GM21723 (cell line): ENCODE results near the gene VPS13A.
A peak's percentile ranks its signal among the peaks of the same experiment; 100 is the strongest.

Source experiments
- ATAC-seq: cut with Tn5 transposase; IDR thresholded peaks from one replicate; pipeline ENCODE4 v1.9.1; 2021; ENCODE audit warnings: mild to moderate bottlenecking, moderate library complexity; ENCODE audit not compliant: unreplicated experiment

The VPS13A gene

DNA sequence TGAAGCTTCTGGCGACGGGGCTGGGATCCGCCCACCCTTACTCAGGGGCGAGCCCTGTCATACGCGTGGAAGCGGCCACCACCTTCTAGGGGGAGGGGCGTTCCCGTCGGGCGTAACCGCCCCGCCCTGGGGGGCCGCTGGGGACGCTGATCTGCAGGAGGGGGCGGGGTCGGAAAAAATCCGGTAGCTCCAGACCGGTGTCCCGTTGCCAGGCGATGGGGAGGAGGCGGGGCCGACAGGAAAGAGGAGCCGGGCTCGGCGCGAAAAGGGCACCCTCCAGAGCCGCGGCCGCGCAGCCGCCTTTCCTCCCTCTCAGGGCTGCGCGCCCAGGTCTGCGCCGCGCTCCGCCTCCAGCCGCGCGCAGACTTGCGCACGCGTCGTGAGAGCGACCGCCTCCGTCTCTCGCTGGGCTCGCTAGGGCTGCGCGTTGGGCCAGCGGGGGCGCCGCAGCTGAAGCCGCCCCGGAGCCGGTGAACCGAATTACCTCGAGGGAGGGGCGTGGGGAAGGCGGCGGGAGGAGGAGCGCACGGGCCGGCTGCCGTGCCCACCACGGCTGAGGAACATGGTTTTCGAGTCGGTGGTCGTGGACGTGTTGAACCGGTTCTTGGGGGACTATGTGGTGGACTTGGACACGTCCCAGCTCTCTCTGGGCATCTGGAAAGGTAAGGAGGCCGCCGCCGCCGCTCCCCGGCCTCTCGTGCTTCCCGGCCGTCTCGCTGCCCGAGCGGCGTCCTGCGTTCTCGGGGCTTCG is at the start of gene VPS13A:
TSS of gene VPS13A (plus strand) at position 392 of the 751 bp plus-strand sequence. CDS start at position 563, 171 bp downstream.
- peak; percentile 84 for ATAC-seq

DNA sequence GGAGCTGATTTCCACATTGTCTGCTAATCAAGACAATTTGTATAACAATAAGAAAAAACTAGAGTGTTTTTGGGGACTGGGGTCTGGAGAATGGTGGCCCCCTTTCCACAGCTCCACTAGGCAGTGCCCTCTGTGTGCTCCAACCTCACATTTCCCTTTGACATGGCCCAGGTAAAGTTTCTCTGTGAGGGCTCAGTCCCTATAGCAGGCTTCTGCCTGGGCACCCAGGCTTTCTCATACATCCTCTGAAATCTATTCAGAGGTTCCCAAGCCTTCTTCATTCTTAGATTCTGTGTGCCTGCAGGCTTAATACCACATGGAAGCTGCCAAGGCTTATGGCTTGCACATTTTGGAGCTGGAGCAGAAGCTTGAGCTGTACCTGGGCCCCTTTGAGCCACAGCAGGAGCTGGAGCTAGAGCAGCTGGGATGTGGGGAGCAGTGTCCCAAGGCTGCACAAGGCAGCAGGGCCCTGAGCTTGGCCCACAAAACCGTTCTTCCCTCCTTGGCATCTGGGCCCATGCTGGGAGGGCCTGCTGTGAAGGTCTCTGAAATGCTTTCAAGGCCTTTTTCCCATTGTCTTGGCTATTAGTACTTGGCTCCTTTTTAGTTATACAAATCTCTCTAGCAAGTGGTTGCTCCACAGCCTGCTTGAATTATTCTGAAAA is 49.1 kb upstream of the VPS13A start:
- no peak for ATAC-seq

DNA sequence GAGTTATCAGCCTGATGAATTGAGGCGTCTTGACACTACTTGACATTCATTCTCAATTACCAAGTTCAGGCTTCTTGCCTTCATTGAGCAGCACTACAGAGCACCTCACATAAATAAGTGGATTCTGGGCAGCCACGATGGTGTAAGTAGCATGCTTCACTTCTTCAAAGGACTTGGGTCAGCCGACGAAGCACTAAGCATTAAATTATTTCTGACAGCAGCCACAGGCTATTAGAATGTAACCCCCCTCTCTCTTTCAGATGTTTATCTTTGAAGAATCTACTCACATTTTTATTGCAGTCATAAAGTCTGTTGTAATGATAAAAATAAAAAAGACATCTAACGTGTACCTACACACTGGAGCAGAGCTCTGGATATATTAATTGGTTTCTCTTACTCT is 45.9 kb upstream of the VPS13A start:
- no peak for ATAC-seq

DNA sequence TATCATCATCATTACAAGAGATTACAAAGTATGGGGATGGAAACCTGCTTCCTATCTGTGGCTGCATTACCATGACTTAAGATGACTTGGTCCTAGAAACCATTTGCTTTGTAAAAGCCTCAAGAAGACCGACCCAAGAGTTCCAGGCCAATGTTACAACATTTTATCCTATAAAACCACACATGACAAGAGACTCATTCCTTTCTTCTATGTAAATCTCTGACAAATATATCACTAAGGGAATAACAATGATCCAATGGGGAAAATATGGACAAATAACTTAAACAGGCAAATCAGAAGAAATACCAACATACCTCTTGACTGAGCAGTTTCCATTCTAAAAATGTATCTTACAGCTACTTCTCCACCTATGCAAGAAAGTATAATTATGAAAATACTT is 44.3 kb upstream of the VPS13A start:
- ATAC-seq, result no peak

- no peak for ATAC-seq
These were observed 35.0 kb upstream of the VPS13A start for GRCh38 chr9:77142366-77142765.

DNA sequence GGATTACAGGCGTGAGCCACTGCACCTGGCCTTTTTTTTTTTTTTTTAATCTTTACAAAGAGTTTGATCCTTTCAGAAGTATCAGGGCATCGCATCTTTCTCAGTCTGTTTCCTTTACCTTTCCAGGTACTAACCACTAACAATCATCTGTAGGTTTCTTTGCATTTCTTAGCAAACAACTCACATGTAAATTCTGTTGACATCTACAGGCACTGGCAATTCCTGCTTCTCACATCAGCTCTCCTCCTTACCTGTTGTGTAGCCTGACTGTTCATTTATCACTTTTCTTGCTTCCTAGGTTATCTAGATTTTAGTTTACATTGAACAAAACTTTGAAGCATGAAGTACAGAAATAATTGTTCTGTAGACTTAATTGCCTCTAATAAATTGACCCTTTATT is 27.5 kb upstream of the VPS13A start:
- ATAC-seq, result no peak

GRCh38 chr9:77152289-77152688 is 25.0 kb upstream of the VPS13A start:
- no peak for ATAC-seq

DNA sequence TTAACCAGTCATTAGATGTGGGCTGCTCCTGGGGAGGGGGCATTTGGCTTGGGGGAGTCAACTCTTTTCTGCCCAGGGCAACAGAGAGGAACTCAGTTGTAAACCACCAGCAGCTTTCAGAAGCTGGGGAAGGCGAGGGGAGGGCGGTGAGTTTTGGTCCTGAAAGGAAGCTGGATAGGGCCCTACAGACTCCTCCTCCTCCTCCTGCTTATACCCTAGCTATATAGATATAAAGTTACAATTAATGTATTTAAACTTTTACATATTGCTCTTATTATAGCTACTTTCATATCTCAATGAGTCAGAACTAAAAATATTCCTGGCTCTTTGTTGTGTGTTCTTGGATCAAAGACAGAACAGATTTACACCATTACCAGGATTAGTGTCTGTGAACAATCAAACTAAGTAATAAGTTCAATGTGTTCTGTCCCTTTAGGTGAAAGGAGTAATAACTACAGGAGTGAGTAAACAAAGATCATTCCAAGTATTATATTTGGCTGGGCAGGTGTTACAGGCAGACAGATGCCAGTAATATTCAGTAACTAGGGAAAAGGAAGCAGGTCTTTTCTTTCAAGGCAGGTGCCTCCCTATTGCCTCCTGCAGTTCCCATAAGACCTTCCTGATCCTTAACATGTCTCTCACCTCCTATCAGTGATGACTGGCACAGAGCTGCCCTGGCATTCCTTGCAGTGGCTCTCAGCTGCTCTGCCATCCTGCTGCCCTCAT is 20.5 kb upstream of the VPS13A start:
- no peak for ATAC-seq

GRCh38 chr9:77158772-77159513 is 18.4 kb upstream of the VPS13A start:
- ATAC-seq, result no peak

- ATAC-seq, result no peak
These were observed 16.1 kb upstream of the VPS13A start for GRCh38 chr9:77161191-77161590.

- ATAC-seq, result no peak
These were observed 15.4 kb upstream of the VPS13A start for GRCh38 chr9:77161966-77162365.

DNA sequence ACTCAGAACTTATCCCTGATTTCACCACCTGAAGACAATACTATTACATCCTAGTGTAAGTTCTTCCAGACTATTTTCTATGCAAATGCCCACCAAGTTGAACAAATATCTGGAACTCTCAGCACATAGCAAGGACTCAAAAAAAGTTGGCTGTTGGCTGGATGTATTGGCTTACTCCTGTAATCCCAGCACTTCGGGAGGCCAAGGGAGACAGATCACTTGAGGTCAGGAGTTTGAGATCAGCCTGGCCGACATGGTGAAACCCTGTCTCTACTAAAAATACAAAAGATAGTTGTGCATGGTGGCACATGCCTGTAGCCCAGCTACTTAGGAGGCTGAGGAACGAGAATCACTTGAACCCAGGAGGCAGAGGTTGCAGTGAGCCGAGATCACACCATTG is 15.0 kb upstream of the VPS13A start:
- ATAC-seq, result no peak

- no peak for ATAC-seq
These were observed 13.4 kb upstream of the VPS13A start for GRCh38 chr9:77163884-77164283.

DNA sequence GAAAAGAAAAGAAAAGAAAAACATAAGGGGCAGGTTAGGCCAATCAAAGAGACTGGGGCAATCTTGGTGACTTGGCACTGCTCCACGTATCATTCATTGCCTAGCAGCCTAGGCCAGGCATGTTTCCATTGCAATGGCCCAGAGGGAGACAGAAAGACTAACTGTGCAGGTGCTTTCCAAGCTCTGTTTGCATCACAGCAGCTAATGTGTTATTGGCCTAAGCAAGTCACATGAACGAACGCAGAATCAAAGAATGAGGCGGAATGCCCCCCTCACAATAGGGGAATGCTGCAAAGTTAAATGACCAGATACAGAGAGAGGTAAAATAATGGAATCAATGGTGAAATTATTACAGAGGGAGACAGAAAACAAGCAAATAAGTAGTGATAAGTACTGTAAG is 11.1 kb upstream of the VPS13A start:
- ATAC-seq, result no peak

DNA sequence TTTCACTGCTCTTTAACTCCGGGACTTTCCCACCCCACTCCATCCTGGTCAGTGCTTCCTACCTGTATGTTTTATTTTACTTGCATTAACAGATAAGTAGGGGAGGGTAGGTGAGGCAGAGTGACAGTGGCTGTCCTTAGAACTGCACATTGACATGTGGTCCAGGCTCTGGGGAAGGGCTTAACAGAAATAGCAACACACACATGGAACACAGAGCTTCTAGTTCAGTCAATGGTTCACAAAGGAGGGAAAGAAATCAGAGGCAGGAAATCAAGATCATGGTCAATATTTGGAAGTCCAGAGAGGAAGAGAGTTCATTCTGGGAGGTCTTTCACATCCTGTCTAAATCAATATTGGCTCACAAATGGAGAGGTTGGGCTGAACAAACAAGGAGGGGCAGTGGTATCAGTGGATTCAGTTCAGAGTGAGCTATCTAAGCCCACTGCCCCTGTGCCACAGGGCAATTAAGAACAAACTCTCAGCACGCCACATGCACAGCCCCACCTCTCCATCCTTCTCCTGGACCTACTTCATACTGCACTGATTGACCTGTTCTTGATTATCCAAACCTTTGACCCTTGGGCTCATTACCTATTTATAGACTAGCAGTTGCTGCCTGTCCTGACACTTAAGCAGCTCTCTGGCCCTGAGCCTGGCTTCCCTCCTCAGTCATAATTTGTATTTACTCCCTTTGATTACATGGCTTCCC is 6.2 kb upstream of the VPS13A start:
- no peak for ATAC-seq

DNA sequence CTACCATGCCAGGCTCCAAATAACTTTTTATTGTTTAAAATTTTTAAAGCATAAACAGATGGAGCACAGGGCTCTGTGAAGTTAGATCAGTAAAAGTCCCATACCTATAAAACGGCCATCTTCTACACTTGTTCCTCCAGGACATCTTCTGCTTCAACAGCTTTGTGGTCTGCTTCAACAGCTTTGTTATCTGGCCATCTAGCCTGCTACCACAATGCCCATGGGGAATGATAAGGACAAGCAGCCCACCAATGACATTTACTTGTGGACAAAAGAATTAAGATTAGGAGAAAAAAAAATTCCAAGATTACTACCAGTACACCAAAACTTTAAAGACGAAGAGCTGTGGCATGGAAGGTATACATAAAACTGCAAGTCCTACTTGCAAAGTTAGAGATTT is 2.2 kb upstream of the VPS13A start:
- no peak for ATAC-seq

DNA sequence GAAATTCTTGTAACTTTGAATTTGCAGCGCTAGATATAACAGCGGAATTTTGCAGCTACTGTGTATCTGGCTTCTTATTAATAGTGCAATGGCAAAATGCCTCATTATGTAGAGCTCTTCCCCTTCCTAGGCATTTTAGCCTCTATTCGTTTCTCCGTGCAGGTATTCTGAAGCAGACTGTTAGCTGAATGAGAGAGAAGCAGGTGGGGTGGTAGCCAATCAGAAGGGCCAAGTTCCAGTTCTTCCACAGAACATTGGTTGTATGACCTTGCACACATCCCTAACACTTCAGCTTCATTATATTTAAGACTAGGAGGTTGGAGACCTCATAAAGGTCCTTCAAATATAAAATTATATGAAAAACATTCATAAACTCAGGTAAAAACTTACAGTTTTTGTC is 1.2 kb upstream of the VPS13A start:
- ATAC-seq, result no peak

DNA sequence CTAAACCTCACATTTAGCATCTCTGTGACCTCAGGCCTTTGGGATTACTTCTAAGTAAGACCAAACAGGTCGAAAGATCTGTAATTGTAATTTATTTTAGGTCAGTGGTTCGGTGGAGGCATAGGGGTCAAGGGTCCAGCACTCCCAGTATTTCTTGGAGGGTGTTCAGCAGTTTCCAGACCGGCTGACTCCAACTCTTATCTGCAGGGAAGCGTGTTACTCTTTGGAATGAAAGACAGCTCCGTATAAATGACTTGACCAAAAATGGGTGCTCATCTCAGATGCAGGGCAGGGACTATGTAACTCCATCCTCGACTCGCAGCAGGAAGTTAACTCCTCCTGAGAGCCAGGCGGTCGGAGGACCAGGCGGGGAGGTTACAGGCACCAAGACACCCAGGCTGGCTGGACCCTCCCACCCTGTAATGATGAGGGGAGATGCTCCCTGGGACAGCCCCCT is 620 bp upstream of the VPS13A start:
- no peak for ATAC-seq

GRCh38 chr9:77177894-77178794 is 810 bp downstream of the VPS13A start:
- ATAC-seq, result peak; percentile 19
